Natural killer cell (primary cell): Measurements from ENCODE around the gene RRAGC. TPM values are rescaled to one million over a fixed set of nuclear protein-coding genes. Genes with fewer than 3 reads are reported as not detected.

Source experiments
- ATAC-seq, 3 donors: fragments of 150-1000 bp in 2 of 3; fragments of 200-7000 bp in 1 of 3; cut with Tn5 transposase; 1 replicate in 1 of 3; 2 replicates in 2 of 3; pipeline ENCODE4 v1.10.0; 2021; ENCODE audit warnings: mild to moderate bottlenecking in 2 of 3, moderate library complexity in 2 of 3
- DNase-seq, 2 donors: peaks; one replicate each; pipeline versions ENCODE4 v3.0.0 to v3.0.0-alpha.2; 2013 to 2021; ENCODE audit warnings: mixed read lengths in 1 of 2
- H3K27ac ChIP-seq: one replicate; pipeline ENCODE4 v1.5.1; 2013; ENCODE audit warnings: mild to moderate bottlenecking, low read length
- H3K27me3 ChIP-seq: one replicate; pipeline ENCODE4 v1.6.1; 2013; ENCODE audit warnings: low read length; ENCODE audit not compliant: control insufficient read depth, insufficient read depth
- H3K36me3 ChIP-seq: one replicate; pipeline ENCODE4 v1.6.1; 2013; ENCODE audit warnings: low read length; ENCODE audit not compliant: control insufficient read depth, insufficient read depth
- H3K4me1 ChIP-seq: one replicate; pipeline ENCODE4 v1.6.1; 2013; ENCODE audit warnings: low read length; ENCODE audit not compliant: control insufficient read depth, insufficient read depth
- H3K4me3 ChIP-seq: one replicate; pipeline ENCODE4 v1.5.1; 2013; ENCODE audit warnings: low read length
- H3K9me3 ChIP-seq: one replicate; pipeline ENCODE4 v1.6.1; 2013; ENCODE audit warnings: low read length; ENCODE audit not compliant: control insufficient read depth, insufficient read depth
- H3K27ac Mint-ChIP-seq, 2 donors: one replicate each; pipeline ENCODE4 v1.8.0; 2022; ENCODE audit warnings: mild to moderate bottlenecking in 2 of 2, mixed read lengths in 2 of 2, moderate library complexity in 1 of 2
- H3K27me3 Mint-ChIP-seq, 2 donors: one replicate each; pipeline ENCODE4 v1.8.0; 2022; ENCODE audit warnings: low read depth in 2 of 2, mixed read lengths in 2 of 2
- H3K36me3 Mint-ChIP-seq: one replicate; pipeline ENCODE4 v1.8.0; 2022; ENCODE audit warnings: mixed read lengths
- H3K4me1 Mint-ChIP-seq, 2 donors: one replicate each; pipeline ENCODE4 v1.8.0; 2022; ENCODE audit warnings: mixed read lengths in 2 of 2
- H3K4me3 Mint-ChIP-seq: one replicate; pipeline ENCODE4 v1.8.0; 2022; ENCODE audit warnings: mild to moderate bottlenecking, moderate library complexity, mixed read lengths
- H3K9me3 Mint-ChIP-seq, 2 donors: one replicate each; pipeline ENCODE4 v1.8.0; 2022; ENCODE audit warnings: mixed read lengths in 2 of 2
- WGBS: methylation state at CpG from one replicate; pipeline ENCODE4 v1.1.7; 2013; ENCODE audit warnings: missing lambda C conversion rate; ENCODE audit not compliant: insufficient coverage; 5-methylcytosine and 5-hydroxymethylcytosine counted together
- intact Hi-C: fragments of 100-400 bp; cut with micrococcal nuclease; formaldehyde crosslinking; loops from one replicate; pipeline ENCODE4 v1.14.2; 2022
- total RNA-seq, 4 donors: library from RNA; stranded (reverse); fragments of 120-200 nt in 1 of 4; gene quantifications; one replicate each; pipeline versions ENCODE4 v1.2.3 to v1.2.4, GENCODE V29; 2013 to 2022
- TF ChIP-seq, protein P1 (sequence below): fragments of 200-600 bp; IDR thresholded peaks from one replicate; pipeline ENCODE4 v1.8.0; 2022; ENCODE audit warnings: antibody characterized with exemption

Gene RRAGC
- total RNA-seq, 3 donors from 2014 or later (not counting 1 experiment from before 2014, with no cell fraction given), result 15.9 to 24.9 (median 22.0) TPM

GRCh38 chr1:38873027-38873969 lies 13.7 kb upstream of the RRAGC start, which contains the start of gene MYCBP:
TSS of gene MYCBP (minus strand) at chr1:38873348. CDS start at chr1:38873305, 43 bp downstream.
- Histone ChIP-seq H3K9me3 (no peaks in the 10 kb centered on the region), H3K4me3 (peak within 1 kb of the TSS; percentile 80), H3K36me3 (no peaks in the 10 kb centered on the region), H3K27me3 (no peaks in the 10 kb centered on the region), H3K27ac (peak within 1 kb of the TSS; percentile 65), H3K4me1 (peaks cover 13% of the 10 kb centered on the region)
- intact Hi-C loops, result loop anchor here (1.0 to 5.0 kb wide), 2 partner anchors 14 to 154 kb away; partner anchors contain the start of genes NDUFS5 and RRAGC
- H3K36me3 Mint-ChIP-seq, result no peaks in the 10 kb centered on the region
- H3K4me1 Mint-ChIP-seq, result peaks cover 22 to 25% of the 10 kb centered on the region in 2 donors
- TF ChIP-seq, protein P1, sequence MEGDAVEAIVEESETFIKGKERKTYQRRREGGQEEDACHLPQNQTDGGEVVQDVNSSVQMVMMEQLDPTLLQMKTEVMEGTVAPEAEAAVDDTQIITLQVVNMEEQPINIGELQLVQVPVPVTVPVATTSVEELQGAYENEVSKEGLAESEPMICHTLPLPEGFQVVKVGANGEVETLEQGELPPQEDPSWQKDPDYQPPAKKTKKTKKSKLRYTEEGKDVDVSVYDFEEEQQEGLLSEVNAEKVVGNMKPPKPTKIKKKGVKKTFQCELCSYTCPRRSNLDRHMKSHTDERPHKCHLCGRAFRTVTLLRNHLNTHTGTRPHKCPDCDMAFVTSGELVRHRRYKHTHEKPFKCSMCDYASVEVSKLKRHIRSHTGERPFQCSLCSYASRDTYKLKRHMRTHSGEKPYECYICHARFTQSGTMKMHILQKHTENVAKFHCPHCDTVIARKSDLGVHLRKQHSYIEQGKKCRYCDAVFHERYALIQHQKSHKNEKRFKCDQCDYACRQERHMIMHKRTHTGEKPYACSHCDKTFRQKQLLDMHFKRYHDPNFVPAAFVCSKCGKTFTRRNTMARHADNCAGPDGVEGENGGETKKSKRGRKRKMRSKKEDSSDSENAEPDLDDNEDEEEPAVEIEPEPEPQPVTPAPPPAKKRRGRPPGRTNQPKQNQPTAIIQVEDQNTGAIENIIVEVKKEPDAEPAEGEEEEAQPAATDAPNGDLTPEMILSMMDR, result no peak
- peak; percentile 96 to 99 for DNase-seq
- peak; percentile 98 to 99 (median 99) for ATAC-seq
- H3K4me3 Mint-ChIP-seq, result peak within 1 kb of the TSS; percentile 89
- WGBS, result under 1% methylated on average over 68 of the region's 69 CpGs
- H3K27me3 Mint-ChIP-seq, result no peaks in the 10 kb centered on the region
- H3K27ac Mint-ChIP-seq, result peak within 1 kb of the TSS; percentile 84 to 89
- no peaks in the 10 kb centered on the region for H3K9me3 Mint-ChIP-seq

- Histone ChIP-seq H3K9me3 (no peaks in the 10 kb centered on the region), H3K4me1 (peaks cover 13% of the 10 kb centered on the region), H3K36me3 (no peaks in the 10 kb centered on the region), H3K4me3 (peak overlapping the region; percentile 80), H3K27me3 (no peaks in the 10 kb centered on the region), H3K27ac (peak overlapping the region; percentile 59)
- Mint-ChIP-seq H3K27ac (peak overlapping the region; percentile 84 to 89), H3K4me3 (peak overlapping the region; percentile 89), H3K27me3 (no peaks in the 10 kb centered on the region), H3K9me3 (no peaks in the 10 kb centered on the region), H3K4me1 (peaks cover 28 to 31% of the 10 kb centered on the region in 2 donors), H3K36me3 (no peaks in the 10 kb centered on the region)
- TF ChIP-seq, protein P1, result no peak
- DNase-seq, result peak in 1 of 2 donors; percentile 57
- WGBS, result 2% methylated on average over 24 of the region's 25 CpGs
- intact Hi-C loops, result loop anchor here (1.0 to 5.0 kb wide), 2 partner anchors 13 to 155 kb away; partner anchors contain the start of genes NDUFS5 and RRAGC
- ATAC-seq, result peak; percentile 0 to 41 (median 1)
Measured at GRCh38 chr1:38872401-38873026, 12.9 kb upstream of the RRAGC start.

DNA sequence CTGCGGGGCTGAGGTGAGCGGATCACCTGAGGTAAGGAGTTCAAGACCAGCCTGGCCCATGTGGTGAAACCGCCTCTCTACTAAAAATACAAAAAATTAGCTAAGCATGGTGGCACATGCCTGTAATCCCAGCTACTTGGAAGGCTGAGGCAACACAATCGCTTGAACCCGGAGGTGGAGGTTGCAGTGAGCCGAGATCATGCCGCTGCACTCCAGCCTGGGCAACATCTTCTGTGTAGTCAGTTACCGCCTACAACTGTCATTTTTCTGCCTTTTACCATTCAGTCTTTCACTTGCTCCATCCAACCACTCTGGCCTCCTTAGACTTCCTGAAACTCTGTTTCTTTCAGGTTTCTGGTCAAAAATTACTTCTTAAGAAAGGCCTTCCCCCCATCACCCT lies 11.4 kb upstream of the RRAGC start:
- WGBS, result 92% methylated on average over 8 of the region's 8 CpGs
- Histone ChIP-seq H3K36me3 (peaks cover 4% of the 10 kb centered on the region), H3K4me1 (peaks cover 13% of the 10 kb centered on the region), H3K9me3 (no peaks in the 10 kb centered on the region), H3K27me3 (no peaks in the 10 kb centered on the region), H3K4me3 (no peak overlapping the region), H3K27ac (no peak overlapping the region)
- Mint-ChIP-seq H3K4me3 (peak overlapping the region; percentile 29), H3K9me3 (no peaks in the 10 kb centered on the region), H3K27me3 (no peaks in the 10 kb centered on the region), H3K36me3 (no peaks in the 10 kb centered on the region), H3K27ac (peak overlapping the region in 1 of 2 donors; percentile 84), H3K4me1 (peaks cover 28 to 31% of the 10 kb centered on the region in 2 donors)
- intact Hi-C loops, result loop anchor here (5.0 kb wide), 1 partner anchor 156 kb away; the partner anchor contains the start of gene NDUFS5
- no peak for ATAC-seq
- TF ChIP-seq, protein P1, result no peak
- DNase-seq, result no peak
